Stimulated activated CD4-positive, alpha-beta T cell treated with anti-CD3 and anti-CD28 coated beads, Interleukin-1b, Interleukin-23, amount 100 ng/mL, for 24 hours (primary cell): ENCODE data around the gene VPS13D.
"Not testable (repeated sequence)": the region's sequence is repeated elsewhere in the genome, so short reads cannot be mapped to it uniquely, and the experiment has no call there.

Experiments used
- DNase-seq, 4 experiments: peaks; one replicate each; pipeline ENCODE4 v3.0.0-alpha.2; 2020; ENCODE audit warnings: low read depth in 4 of 4, low spot score in 1 of 4

Gene VPS13D

DNA sequence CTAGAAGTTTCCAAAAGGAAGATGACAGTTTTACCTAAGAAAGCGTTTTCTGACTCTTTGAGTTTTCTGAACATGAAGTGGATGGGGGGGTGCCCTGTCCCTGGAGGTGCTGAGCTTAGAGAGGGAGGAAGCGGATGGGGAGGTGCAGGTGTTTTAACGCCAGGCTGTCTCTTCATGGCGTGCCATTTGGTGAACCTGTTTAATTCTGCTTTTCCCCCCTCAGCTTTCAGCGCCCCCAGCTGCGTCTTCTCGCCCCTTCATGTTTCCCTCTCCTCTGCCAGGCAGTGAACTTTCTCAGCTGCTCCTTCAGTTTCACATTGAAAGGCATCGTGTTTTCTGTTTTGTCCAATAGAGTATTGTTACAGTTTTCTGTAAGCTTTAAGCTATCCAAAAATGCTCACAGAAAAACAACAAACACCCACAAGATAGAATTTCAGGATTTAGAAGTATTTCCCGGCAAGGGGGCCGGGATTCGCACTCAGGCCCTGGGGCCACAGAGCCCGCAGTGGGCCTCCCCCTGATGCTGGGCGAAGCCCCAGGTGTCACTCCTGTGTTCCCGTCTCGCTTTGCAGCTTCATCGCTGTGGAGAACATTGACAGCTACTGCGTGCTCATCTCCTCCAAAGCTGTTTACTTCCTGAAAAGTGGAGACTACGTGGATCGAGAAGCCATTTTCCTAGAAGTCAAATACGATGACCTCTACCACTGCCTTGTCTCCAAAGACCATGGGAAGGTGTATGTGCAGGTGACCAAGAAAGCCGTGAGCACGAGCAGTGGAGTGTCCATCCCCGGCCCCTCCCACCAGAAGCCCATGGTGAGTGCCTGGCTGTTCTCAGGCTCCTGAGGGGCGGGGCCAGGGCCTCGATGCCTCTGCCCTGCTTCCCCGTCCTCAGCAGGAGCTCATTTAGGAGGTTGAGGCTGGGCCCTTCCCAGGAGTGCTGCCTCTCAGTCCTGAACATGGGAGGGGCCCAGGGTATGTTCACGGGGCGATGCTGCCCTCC lies 276.8 kb downstream of the VPS13D start:
- no peak for DNase-seq

DNA sequence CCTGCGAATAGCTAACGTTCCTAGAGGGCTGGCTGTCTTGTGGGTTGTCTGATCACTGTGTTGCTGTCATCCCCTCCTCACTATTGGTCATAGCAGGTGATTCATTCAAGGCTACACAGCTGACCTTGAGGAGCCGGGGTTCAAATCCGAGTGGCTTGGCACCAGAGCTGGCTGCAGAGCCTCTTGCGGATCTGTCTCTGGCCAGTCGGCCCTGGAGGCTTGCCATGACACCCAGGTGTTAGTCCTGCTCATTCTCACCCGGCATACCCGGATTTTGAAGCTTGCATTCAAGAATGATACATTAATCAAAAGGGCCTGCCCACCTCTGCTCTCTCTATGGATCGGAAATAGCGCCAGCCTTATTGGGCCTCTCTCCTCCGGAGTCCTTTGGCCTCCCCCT lies 277.8 kb downstream of the VPS13D start:
- no peak for DNase-seq

DNA sequence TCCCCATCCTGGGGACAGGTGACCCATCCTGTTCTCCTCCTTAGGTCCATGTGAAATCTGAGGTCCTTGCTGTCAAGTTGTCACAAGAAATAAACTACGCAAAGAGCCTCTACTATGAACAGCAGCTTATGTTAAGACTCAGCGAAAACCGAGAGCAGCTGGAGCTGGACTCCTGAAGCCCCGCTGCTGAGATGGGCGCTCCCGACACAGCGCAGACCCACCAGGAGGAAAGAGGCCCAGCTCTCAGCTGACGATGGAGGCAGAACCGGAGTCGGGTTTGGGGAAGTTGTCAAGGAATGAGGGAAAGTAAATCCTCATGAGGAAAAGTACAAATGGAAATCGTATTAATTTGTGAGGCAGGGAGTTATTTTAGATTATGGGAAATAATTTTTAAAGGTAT lies 279.0 kb downstream of the VPS13D start:
- DNase-seq, result no peak

DNA sequence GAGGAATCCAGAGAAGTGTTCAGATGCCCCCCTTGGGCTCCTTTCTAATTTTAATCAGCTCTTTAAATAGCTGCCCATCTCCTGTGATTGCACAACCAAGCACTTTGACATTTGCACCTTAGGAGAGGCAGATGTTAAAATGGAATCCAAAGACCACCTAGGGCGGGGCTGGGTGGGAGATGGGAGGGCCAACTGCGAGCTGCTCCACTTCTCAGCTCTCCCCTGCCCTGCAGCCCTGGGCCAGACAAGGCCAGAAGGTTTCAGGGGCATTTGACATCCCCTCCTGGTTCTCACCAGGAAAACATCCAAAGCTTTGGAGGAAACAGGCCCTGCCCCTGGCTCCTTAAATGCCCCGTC lies 281.3 kb downstream of the VPS13D start:
- DNase-seq, result no peak

DNA sequence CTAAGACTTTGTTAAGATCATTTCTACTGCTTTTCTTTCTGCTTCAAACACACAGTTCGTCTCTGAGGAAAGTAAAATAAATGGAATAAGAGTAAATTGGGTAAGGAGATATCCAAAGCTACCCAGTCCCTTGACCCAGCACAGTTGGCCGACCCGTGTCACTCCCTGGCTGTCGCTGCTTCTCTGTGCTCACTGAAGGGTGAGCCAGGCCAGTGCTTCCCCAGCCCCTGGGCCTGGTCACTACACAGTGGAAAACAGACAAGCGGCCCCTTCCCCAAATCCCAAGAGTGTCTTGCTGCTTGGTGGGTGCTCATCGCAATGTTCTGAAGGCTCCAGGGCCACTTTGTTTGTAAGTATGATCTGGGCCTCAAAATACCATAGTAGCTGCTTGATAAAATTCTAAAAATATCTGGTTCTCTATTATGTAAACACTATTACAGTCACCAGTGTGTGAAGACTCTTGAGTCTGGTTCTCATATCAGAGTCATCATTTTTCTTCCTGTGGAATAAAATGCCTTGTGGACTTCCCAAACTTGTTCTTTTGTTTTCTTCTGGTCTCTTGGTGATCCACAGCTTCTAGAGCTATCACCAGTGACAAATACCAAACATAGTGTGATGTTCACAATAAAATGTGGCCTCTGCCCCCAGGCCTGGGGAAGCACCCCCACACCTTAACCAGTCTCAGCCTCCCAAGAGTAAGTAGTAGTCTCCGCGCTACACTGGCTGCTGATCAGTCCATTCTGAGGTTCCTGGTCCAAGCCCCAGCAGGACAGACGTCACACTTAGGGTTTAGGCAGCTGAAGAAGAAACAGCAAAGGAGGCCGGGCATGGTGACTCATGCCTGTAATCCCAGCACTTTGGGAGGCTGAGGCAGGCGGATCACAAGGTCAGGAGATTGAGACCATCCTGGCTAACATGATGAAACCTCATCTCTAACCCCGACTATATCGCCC lies 282.0 kb downstream of the VPS13D start:
- DNase-seq, result no peak

DNA sequence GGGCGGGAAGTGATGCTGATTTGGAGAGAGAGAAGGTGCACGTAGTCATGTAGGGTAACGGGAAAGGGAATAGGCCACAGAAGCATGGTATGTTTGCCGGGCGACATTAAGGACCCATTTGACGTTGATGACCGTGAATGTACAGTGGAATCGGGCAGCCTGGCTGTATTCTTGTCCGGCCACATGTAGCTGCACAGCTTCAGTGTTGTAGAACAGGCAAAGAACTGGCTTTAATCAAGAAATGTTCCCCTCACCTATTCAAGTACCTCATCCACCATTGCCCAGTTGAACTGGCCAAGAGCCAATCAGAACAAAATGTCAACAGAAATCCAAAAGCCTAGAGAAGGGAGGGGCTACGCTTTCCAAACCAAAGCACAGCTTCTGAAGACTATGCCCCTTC lies 283.4 kb downstream of the VPS13D start:
- no peak for DNase-seq

DNA sequence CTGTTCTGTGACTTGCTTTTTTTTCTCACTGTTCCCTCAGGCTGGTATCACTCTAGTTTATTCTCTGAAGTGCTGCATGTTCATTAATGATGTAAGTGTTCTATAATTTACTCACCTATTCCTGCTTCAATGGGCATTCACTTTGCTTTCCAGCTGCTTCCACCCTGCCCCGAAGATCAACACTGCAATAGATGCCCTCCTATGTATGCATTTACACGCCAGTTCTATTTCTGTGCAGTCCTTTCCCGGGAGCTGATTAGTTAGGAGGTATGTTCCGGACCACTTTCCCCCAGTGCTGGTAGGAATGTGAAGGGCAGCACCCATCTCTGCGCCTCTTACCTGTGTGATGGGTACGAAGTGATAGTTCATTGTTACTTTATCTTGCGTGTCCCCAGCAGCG lies 284.8 kb downstream of the VPS13D start:
- no peak for DNase-seq

DNA sequence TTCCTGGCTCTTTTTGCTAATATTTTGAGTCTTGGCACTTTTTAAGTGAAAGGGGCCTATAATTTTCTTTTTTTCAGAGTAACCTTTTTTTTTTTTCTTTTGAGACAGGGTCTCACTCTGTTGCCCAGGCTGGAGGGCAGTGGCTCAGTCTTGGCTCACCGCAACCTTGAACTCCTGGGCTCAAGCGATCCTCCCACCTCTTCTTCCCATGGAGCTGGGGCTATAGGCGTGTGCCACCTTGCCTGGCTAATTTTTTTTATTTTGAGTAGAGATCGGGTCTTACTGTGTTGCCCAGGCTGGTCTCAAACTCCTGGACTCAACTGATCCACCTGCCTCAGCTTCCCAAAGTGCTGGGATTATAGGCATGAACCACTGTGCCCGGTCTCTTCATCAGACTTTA lies 285.4 kb downstream of the VPS13D start:
- no peak for DNase-seq

DNA sequence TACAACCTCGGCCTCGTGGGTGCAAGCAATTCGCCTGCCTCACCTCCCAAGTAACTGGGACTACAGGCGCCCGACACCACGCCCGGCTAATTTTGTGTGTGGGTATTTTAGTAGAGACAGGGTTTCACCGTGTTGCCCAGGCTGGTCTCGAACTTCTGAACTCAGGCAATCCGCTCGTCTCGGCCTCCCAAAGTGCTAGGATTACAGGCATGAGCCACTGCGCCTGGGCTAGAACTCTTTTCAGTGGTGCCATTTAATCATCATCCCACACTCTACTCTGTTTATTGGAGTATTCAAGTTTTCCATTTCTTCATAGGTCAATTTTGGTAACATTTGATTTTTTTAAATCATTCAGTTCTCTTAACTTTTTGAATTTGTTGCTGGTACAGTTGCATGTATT lies 286.9 kb downstream of the VPS13D start:
- DNase-seq, result peak in 1 of 4 experiments; percentile 9

DNA sequence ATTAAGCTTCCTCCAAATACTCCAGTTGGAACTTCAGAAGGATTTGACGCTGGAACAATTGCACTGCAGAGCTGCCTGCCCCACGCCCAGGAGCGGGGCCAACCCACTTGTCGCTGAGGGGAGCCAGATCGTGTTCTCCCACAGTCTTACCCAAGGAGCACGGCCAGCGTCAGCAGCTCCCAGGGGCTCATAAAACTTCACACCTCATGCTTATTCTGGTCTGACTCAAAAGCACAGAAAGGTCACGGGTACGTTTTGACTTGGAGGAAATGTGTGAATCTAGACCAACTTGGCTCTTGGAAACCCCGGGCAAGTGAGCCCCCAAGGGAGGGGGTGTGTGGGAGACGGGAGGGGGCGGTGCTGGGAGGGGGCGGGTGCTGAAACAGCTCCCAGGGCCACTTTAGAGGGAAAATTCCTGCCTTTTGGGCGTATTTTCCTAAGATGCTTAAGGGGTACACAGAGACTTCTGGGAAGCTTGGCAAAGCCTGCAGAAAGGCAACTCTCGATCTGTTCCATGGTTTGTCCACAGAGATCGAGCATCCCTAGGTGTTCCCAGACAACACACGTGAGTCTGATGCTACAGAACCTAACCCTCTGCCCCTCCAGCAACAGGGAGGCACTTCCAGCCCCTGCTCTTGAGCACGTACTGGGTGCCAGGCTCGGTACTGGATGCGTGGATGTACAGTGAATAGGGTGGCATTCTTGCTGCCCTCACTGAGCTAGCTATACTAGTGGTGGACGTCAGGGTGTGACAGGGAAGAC lies 289.3 kb downstream of the VPS13D start:
- DNase-seq, result peak in 3 of 4 experiments; percentile 23 to 55 (median 35)

DNA sequence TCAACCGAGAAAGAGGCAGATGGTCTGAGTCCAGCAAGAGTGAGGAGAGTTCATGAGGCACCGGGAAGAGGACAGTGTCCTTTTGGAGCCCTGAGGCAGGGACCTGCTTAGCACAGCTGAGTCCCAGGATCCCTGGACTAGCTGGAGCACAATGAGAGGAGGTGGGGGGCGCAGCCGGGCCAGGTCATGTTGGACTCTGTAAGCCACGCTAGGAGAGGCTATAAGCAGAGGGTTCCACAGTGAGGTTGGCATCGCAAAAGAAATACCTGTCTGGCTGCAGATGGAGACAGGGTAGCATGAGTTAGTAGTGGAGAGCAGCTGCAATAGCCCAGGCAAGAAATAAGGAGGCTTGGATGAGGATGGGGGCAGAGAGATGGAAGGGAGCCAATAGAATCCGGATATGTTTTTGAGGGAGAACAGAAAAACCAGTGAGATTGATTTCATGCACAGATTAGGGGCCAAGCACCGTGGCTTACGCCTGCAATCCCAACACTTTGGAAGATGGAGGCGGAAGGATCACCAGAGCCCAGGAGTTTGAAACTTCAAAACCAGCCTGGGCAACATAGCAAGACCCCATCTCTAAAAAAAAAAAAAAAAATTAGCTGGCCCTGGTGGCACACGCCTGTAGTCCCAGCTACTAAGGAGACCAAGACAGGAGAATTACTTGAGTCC lies 290.0 kb downstream of the VPS13D start:
- DNase-seq, result no peak

DNA sequence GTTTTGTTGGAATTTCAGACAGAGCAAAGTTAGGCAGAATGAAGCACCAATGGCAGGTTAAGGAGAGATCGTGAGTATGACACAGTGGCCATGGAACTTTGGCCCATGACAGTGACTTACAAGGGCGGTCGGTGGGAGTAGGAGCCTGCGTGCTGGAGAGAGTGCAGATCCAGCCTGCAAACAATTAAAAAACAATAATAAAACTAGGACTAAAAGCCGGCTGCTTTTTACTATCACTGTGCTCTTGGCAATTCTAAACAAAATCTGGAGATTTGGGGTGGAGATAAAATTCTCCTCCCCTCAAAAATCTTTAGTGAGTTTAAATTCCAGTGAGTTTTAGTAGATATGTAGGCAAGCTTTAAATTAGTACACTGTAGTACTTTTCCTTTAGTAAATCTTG lies 291.3 kb downstream of the VPS13D start:
- no peak for DNase-seq

DNA sequence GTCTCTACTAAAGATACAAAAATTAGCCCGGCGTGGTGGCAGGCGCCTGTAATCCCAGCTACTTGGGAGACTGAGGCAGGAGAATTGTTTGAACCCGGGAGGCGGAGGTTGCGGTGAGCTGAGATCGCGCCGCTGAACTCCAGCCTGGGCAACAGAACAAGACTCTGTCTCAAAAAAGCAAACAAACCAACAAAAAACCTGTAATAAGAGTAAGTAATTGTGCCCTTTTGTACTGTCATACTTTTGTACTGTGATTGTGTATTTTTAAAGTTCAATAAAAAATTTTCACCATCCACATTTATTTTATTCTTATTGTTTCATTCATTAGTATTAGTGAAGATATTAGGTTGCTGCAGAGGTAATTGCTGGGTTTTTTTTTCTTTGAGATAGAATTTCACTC lies 292.9 kb downstream of the VPS13D start:
- DNase-seq, result not testable (repeated sequence)

DNA sequence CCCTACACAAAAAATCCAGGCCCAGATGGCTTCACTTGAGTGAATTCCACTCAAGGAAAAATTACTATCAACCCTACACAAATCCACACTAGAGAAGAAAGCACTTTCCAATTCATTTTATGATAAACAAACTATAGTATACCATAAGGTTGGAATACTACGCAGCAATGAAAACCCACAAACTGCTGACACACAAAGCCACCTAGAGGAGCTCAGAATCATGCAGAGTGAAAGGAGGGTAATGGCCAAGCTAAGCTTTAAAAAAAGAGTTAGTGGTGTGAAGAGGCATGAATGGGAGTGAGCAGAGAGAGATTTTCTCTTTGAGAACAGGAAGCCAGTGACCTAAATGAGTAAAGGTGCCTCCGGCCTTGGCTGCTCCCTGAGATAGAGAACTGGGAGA lies 294.4 kb downstream of the VPS13D start:
- no peak for DNase-seq

DNA sequence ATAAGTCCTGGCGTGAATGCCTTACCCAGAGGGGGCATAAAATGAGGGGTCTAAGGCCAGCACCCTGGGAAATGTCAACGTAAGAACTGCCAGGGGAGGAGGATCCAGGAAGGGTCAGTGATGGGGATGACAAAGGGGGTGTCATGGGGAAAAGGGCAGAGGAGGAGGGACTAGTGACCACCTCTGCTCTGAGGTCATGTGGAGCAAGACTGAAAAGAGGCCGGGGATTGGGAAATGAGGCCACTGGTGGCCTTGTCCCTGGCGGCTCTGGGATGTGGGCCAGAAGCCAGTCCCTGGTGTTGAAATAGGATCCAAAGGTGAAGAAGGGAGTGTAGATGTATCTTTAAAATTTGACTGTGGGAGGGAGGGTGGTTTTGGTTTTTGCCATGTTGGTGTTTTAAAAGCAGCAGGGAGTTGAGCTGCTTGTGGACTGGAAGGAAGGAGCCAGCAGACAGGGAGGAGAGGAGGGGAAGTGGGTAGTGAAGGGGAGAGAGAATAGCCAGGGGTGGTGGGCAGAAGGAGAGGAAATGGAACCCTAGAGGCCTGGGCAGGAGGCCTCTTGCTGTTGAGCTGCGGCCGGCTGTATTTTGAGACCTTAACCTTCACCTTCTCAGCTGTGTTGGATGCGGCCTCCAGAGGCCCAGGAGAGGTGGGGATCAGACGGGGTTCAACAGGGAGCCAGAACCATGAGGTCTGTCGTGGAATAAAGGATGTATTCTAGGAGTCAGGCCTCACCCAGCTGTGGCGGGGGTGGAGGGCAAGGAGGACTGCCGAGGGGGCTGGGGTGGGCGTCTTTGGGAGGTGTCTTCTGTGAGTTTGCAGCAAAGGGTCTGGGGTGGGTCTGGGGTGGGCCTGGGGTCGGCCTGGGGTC lies 295.7 kb downstream of the VPS13D start:
- DNase-seq, result no peak

DNA sequence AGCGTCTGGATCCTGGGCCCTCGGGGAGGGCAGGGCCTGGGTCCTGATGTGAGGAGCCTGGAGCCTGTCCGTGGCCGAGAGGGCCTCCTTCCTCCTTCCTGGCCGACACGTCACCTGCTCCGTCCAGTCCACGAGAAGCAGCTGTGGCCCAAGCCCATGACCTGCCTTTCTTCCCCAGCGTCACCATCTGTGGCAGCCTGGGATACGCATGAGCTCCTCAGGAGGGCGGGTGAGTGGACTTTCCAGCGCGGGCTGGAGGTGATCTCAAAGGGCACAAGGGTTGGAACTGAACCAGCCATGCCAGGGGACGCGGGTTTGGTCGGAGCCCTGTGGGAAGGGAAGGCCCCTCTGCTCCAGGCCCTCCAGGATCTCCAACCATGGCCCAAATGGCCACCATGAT lies 297.7 kb downstream of the VPS13D start:
- DNase-seq, result no peak

DNA sequence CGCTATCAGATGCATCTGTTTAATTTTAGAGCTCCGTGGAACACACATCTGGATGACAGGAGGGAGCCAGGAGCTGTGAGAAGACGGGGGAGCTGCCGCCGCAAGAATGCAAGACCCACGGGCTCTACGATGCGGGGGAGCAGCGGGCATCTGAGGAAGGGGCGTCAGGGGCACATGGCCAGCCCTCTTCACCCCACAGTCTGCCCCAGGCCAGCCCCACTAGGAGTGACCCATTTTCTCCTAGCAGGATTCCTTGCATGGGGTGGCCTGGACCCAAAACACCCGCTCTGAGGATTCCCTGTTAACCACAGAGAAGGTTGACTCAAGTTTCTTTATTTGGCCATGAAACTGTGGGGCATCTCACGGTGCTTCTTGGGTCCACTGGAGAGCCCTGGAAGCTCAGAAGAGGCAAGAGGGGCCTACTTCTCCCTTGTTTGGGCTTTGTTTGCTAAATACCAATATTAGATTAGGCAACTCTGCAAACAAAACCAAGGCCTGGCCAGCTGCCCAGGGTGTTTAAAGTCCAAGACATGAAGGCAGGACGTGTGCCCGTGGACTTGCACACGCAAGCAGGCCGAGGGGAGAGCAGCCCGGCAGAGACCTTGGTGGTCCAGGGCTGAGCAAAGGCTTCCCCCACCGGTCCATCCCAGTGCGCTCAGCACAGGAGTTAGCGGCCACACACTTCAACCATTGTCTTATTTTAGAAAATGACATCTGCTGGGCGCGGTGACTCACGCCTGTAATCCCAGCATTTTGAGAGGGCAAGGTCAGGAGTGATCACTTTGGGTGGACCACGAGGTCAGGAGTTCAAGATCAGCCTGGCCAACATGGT lies 298.4 kb downstream of the VPS13D start:
- no peak for DNase-seq

DNA sequence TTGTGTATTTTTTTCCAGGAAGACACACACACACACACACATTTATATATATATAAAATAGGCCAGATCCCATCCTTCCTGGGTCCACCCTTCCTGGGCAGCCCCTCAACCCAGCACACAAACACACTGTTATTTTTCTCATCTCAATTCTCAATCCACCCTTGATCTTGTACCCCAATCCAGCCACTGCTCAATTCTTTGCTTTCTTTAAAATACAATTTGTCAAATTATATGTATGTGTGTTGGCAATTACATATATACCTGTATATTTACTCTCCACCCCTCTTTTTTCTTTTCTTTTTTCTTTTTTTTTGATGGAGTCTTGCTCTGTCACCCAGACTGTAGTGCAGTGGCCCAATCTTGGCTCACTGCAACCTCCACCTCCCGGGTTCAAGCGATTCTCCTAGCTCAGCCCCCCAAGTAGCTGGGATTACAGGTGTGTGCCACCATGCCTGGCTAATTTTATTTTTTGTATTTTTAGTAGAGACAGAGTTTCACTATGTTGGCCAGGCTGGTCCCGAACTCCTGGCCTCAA lies 299.9 kb downstream of the VPS13D start:
- DNase-seq, result no peak
